Liver (tissue), 9 donors: ENCODE measurements around the gene PARVB. TPM values are rescaled to one million over a fixed set of nuclear protein-coding genes. Genes with fewer than 3 reads are reported as not detected.

Experiments used
- DNase-seq: peaks from one replicate; pipeline ENCODE4 v3.0.0-alpha.2; 2017; ENCODE audit warnings: low spot score
- H3K27ac ChIP-seq, 2 donors: one replicate each; pipeline ENCODE4 v1.7.0; 2013; ENCODE audit warnings: inconsistent platforms in 2 of 2, low read length in 2 of 2, control low read depth in 1 of 2, low read depth in 1 of 2, mild to moderate bottlenecking in 1 of 2
- H3K27me3 ChIP-seq, 4 donors: one replicate each; pipeline versions ENCODE4 v1.6.1 to v1.7.0; 2013; ENCODE audit warnings: low read length in 3 of 4, inconsistent platforms in 1 of 4, mild to moderate bottlenecking in 1 of 4, moderate library complexity in 1 of 4; ENCODE audit not compliant: control insufficient read depth in 4 of 4, insufficient read depth in 4 of 4
- H3K36me3 ChIP-seq, 4 donors: one replicate each; pipeline versions ENCODE4 v1.6.1 to v1.7.0; 2013; ENCODE audit warnings: low read length in 3 of 4, mild to moderate bottlenecking in 3 of 4, low read depth in 1 of 4, moderate library complexity in 1 of 4; ENCODE audit not compliant: control insufficient read depth in 4 of 4, insufficient read depth in 3 of 4
- H3K4me1 ChIP-seq, 4 donors: one replicate each; pipeline versions ENCODE4 v1.6.1 to v1.7.0; 2013; ENCODE audit warnings: low read length in 3 of 4, mild to moderate bottlenecking in 3 of 4, moderate library complexity in 1 of 4; ENCODE audit not compliant: control insufficient read depth in 4 of 4, insufficient read depth in 4 of 4
- H3K4me3 ChIP-seq, 3 donors: one replicate each; pipeline versions ENCODE4 v1.6.1 to v1.7.0; 2013; ENCODE audit warnings: low read length in 3 of 3, control low read depth in 1 of 3, low read depth in 1 of 3, mild to moderate bottlenecking in 1 of 3
- H3K9ac ChIP-seq, 2 donors: one replicate each; pipeline ENCODE4 v1.7.0; 2013; ENCODE audit warnings: low read length in 2 of 2, mild to moderate bottlenecking in 2 of 2, moderate library complexity in 2 of 2, control low read depth in 1 of 2, low read depth in 1 of 2
- H3K9me3 ChIP-seq, 4 donors: one replicate each; pipeline versions ENCODE4 v1.6.1 to v1.7.0; 2013; ENCODE audit warnings: low read length in 3 of 4; ENCODE audit not compliant: control insufficient read depth in 4 of 4
- EGR1 ChIP-seq, 2 donors: IDR thresholded peaks; 2 replicates each; pipeline ENCODE4 v1.6.1; 2016 to 2018; ENCODE audit warnings: antibody characterized with exemption in 2 of 2, low read depth in 2 of 2
- FOXA1 ChIP-seq: IDR thresholded peaks from 2 replicates; pipeline ENCODE4 v1.6.1; 2016; ENCODE audit warnings: antibody characterized with exemption
- FOXA2 ChIP-seq: IDR thresholded peaks from 2 replicates; pipeline ENCODE4 v1.6.1; 2016; ENCODE audit warnings: antibody characterized with exemption
- GABPA ChIP-seq, 2 donors: IDR thresholded peaks in 1 of 2; conservative IDR thresholded peaks in 1 of 2; 2 replicates each; pipeline ENCODE4 v1.6.1; 2016; ENCODE audit warnings: antibody characterized with exemption in 2 of 2, mild to moderate bottlenecking in 1 of 2, moderate library complexity in 1 of 2
- HNF4A ChIP-seq, 2 donors: conservative IDR thresholded peaks; 2 replicates each; pipeline ENCODE4 v1.6.1; 2016; ENCODE audit warnings: antibody characterized with exemption in 2 of 2, mild to moderate bottlenecking in 2 of 2
- HNF4G ChIP-seq: IDR thresholded peaks from 2 replicates; pipeline ENCODE4 v1.6.1; 2016; ENCODE audit warnings: antibody characterized with exemption
- JUND ChIP-seq, 2 donors: IDR thresholded peaks; 2 replicates each; pipeline ENCODE4 v1.6.1; 2016; ENCODE audit warnings: antibody characterized with exemption in 2 of 2
- MAX ChIP-seq: IDR thresholded peaks from 2 replicates; pipeline ENCODE4 v1.6.1; 2016; ENCODE audit warnings: antibody characterized with exemption
- RAD21 ChIP-seq, 2 donors: IDR thresholded peaks; 2 replicates each; pipeline ENCODE4 v1.6.1; 2016; ENCODE audit warnings: antibody characterized with exemption in 2 of 2, mild to moderate bottlenecking in 2 of 2
- REST ChIP-seq: IDR thresholded peaks from 2 replicates; pipeline ENCODE4 v1.6.1; 2016; ENCODE audit warnings: antibody characterized with exemption, mild to moderate bottlenecking
- RXRA ChIP-seq, 2 donors: IDR thresholded peaks; 2 replicates each; pipeline ENCODE4 v1.6.1; 2017 to 2018; ENCODE audit warnings: antibody characterized with exemption in 2 of 2, mild to moderate bottlenecking in 1 of 2
- SP1 ChIP-seq: IDR thresholded peaks from 2 replicates; pipeline ENCODE4 v1.6.1; 2018; ENCODE audit warnings: antibody characterized with exemption, mild to moderate bottlenecking
- TAF1 ChIP-seq: conservative IDR thresholded peaks from 2 replicates; pipeline ENCODE4 v1.6.1; 2016; ENCODE audit warnings: antibody characterized with exemption, mild to moderate bottlenecking
- YY1 ChIP-seq: IDR thresholded peaks from 2 replicates; pipeline ENCODE4 v1.6.1; 2016; ENCODE audit warnings: antibody characterized with exemption, mild to moderate bottlenecking
- WGBS: extraction: QIAGEN DNeasy Blood & Tissue Kit; methylation state at CpG from one replicate; pipeline ENCODE4 v1.1.7; 2013; 5-methylcytosine and 5-hydroxymethylcytosine counted together
- polyA plus RNA-seq, 2 donors: library from polyadenylated mRNA; stranded (reverse) in 1 of 2; unstranded in 1 of 2; fragments of 200-250 nt in 1 of 2; fragments of >200 nt in 1 of 2; fragmentation: Nextera tagmentation in 1 of 2; extraction: Ambion mirVana in 1 of 2; gene quantifications; one replicate each; pipeline versions ENCODE4 v1.2.1 to v1.2.3, GENCODE V29; 2013 to 2015
- total RNA-seq, 2 donors: library from RNA; depleted of rRNA; stranded (reverse); fragments of >200 nt; gene quantifications; one replicate each; pipeline ENCODE4 v1.2.3, GENCODE V29; 2014
- TF ChIP-seq, protein P1 (sequence below): IDR thresholded peaks from 2 replicates; pipeline ENCODE4 v1.6.1; 2016; ENCODE audit warnings: antibody characterized with exemption
- TF ChIP-seq, protein P2 (sequence below): fragments of 150-350 bp; IDR thresholded peaks from 2 replicates; pipeline ENCODE4 v1.5.1; 2017; ENCODE audit warnings: improper control_type of control experiment, low read depth, low read length; ENCODE audit not compliant: missing input control
- TF ChIP-seq, protein P3 (sequence below): IDR thresholded peaks from 2 replicates; pipeline ENCODE4 v1.6.1; 2016; ENCODE audit warnings: antibody characterized with exemption
- donor health status: healthy.
- donor health status: healthy.
- donor health status: healthy.
- donor health status: healthy.
- donor health status: healthy.

PARVB gene
- total and polyA plus RNA-seq, 4 donors = 3.2 to 55.5 (median 17.7) TPM

- Histone ChIP-seq H3K27ac (no peak overlapping the region), H3K9me3 (no peaks in the 10 kb centered on the region), H3K27me3 (no peaks in the 10 kb centered on the region), H3K36me3 (no peaks in the 10 kb centered on the region), H3K4me1 (no peaks in the 10 kb centered on the region), H3K4me3 (no peak overlapping the region), H3K9ac (no peak overlapping the region)
- no peak for DNase-seq
- 94% methylated on average over 4 of the region's 4 CpGs for WGBS
- TF ChIP-seq RXRA (IDR thresholded peaks at IDR 0.05) (no peak), GABPA (IDR thresholded peaks at IDR 0.05 in 1 of 2, conservative IDR thresholded peaks at IDR 0.05 in 1 of 2) (no peak), REST (no peak), SP1 (no peak), JUND (IDR thresholded peaks at IDR 0.05) (no peak), FOXA1 (no peak), MAX (no peak), EGR1 (IDR thresholded peaks at IDR 0.05; ENCODE audit: low read depth in 2 of 2) (no peak), RAD21 (IDR thresholded peaks at IDR 0.05) (no peak), FOXA2 (no peak), YY1 (no peak), TAF1 (no peak)
- TF ChIP-seq, protein P1, sequence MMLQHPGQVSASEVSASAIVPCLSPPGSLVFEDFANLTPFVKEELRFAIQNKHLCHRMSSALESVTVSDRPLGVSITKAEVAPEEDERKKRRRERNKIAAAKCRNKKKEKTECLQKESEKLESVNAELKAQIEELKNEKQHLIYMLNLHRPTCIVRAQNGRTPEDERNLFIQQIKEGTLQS = no peak
- TF ChIP-seq, protein P2, sequence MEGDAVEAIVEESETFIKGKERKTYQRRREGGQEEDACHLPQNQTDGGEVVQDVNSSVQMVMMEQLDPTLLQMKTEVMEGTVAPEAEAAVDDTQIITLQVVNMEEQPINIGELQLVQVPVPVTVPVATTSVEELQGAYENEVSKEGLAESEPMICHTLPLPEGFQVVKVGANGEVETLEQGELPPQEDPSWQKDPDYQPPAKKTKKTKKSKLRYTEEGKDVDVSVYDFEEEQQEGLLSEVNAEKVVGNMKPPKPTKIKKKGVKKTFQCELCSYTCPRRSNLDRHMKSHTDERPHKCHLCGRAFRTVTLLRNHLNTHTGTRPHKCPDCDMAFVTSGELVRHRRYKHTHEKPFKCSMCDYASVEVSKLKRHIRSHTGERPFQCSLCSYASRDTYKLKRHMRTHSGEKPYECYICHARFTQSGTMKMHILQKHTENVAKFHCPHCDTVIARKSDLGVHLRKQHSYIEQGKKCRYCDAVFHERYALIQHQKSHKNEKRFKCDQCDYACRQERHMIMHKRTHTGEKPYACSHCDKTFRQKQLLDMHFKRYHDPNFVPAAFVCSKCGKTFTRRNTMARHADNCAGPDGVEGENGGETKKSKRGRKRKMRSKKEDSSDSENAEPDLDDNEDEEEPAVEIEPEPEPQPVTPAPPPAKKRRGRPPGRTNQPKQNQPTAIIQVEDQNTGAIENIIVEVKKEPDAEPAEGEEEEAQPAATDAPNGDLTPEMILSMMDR = no peak
- TF ChIP-seq, protein P3, sequence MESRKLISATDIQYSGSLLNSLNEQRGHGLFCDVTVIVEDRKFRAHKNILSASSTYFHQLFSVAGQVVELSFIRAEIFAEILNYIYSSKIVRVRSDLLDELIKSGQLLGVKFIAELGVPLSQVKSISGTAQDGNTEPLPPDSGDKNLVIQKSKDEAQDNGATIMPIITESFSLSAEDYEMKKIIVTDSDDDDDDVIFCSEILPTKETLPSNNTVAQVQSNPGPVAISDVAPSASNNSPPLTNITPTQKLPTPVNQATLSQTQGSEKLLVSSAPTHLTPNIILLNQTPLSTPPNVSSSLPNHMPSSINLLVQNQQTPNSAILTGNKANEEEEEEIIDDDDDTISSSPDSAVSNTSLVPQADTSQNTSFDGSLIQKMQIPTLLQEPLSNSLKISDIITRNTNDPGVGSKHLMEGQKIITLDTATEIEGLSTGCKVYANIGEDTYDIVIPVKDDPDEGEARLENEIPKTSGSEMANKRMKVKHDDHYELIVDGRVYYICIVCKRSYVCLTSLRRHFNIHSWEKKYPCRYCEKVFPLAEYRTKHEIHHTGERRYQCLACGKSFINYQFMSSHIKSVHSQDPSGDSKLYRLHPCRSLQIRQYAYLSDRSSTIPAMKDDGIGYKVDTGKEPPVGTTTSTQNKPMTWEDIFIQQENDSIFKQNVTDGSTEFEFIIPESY = no peak
These were observed 63.0 kb downstream of the PARVB start for GRCh38 chr22:44087089-44087430.

DNA sequence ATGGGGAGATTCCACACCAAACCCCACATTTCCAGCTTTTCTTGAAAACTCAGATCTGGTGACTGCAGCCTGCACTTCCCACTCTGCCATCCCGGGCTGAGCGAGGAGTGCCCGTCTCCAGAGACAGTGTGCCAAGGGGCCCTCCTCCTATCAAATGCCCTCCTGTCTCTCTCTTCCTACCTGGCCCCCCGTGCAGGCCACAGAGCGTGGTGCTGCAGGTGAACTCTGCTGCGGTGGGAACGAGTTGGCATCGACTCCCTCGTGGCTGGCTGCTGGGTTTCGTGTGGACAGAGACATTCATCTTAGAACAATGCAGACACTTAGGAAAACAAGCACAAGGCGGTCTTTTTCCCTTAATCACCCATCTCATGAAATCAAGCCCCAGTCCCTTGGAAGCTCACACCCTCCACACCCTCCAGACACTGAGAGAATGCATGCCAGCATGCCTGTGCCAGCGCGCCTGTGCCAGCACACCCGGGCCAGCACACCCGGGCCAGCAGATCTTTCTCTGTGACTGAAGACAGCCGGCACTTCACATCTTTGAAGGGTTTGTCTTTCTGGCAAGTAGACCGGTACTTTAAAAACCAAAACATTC lies 65.0 kb downstream of the PARVB start:
- DNase-seq = no peak

More for the DNA sequence above, 65.0 kb downstream of the PARVB start:
- Histone ChIP-seq H3K4me3 (no peak overlapping the region), H3K9ac (no peak overlapping the region), H3K4me1 (no peaks in the 10 kb centered on the region), H3K36me3 (no peaks in the 10 kb centered on the region), H3K9me3 (no peaks in the 10 kb centered on the region), H3K27me3 (no peaks in the 10 kb centered on the region), H3K27ac (no peak overlapping the region)
- 86% methylated on average over 17 of the region's 17 CpGs for WGBS
- TF ChIP-seq HNF4G (no peak), MAX (no peak), TAF1 (no peak), FOXA2 (no peak), HNF4A (conservative IDR thresholded peaks at IDR 0.05) (no peak), GABPA (IDR thresholded peaks at IDR 0.05 in 1 of 2, conservative IDR thresholded peaks at IDR 0.05 in 1 of 2) (no peak)
- TF ChIP-seq, protein P3 = no peak
- TF ChIP-seq, protein P1 = no peak
